ENCODE measurements around the gene HIPK3.
"Not testable (repeated sequence)": the region's sequence is repeated elsewhere in the genome, so short reads cannot be mapped to it uniquely, and the experiment has no call there.

The HIPK3 gene

DNA sequence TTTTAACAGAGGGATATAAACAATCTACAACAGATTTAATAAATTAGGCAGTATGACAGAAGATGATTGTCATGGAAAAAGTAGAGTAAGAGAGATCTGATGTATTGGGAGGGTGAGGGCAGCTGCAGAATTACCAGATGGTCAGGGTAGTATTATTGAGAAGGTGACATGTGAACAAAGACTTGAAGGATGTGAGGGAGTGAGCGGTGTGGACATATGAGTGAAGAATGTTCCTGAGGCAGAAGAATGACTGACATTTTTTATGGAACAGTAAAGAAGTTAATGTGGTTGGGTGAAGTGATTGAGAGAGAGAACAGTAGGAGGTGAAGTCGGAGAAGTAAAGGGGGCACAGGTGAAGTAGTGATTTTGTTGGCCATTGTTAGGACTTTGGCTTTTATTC lies 42.4 kb upstream of the HIPK3 start:
- DNase-seq (ENCODE audit: low read depth), result no peak
- no peak overlapping the region for H3K4me3 ChIP-seq (ENCODE audit: low read depth, low read length)
- TF ChIP-seq CTCF (IDR thresholded peaks at IDR 0.05; ENCODE audit: low read depth, low read length, missing control alignments), result no peak
- in situ Hi-C loops (cut with HindIII; ENCODE audit: low sequenced_read_pairs), result no loop called here

DNA sequence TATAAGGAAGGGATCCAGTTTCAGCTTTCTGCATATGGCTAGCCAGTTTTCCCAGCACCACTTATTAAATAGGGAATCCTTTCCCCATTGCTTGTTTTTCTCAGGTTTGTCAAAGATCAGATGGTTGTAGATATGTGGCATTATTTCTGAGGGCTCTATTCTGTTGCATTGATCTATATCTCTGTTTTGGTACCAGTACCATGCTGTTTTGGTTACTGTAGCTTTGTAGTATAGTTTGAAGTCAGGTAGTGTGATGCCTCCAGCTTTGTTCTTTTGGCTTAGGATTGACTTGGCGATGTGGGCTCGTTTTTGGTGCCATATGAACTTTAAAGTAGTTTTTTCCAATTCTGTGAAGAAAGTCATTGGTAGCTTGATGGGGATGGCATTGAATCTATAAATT lies 40.5 kb upstream of the HIPK3 start:
- DNase-seq (ENCODE audit: low read depth); H3K4me3 ChIP-seq (ENCODE audit: low read depth, low read length); in situ Hi-C loops (cut with HindIII; ENCODE audit: low sequenced_read_pairs): not testable (repeated sequence)

- in situ Hi-C loops (cut with HindIII; ENCODE audit: low sequenced_read_pairs), result no loop called here
- H3K4me3 ChIP-seq (ENCODE audit: low read depth, low read length), result no peak overlapping the region
- no peak for DNase-seq (ENCODE audit: low read depth)
- TF ChIP-seq CTCF (IDR thresholded peaks at IDR 0.05; ENCODE audit: low read depth, low read length, missing control alignments), result no peak
Measured at GRCh38 chr11:33222052-33222750, 35.0 kb upstream of the HIPK3 start.

DNA sequence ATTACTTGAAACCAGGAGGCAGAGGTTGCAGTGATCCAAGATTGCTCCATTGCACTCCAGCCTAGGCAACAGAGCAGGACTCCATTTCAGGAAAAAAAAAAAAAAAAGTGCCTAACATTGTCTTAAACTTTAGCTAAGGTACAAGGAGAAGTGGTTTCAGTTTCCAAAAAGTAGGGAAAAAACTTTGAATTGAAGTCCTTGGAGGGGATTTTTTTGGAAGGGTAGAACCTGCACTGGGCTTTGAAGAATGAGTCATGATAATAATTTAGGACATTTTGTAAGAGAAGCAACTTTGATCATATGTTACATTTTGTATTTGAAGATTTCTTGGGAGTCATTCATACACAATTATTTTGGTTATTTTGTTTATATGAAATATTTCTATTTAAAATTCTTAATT lies 31.8 kb upstream of the HIPK3 start:
- in situ Hi-C loops (cut with HindIII; ENCODE audit: low sequenced_read_pairs), result no loop called here
- no peak overlapping the region for H3K4me3 ChIP-seq (ENCODE audit: low read depth, low read length)
- TF ChIP-seq CTCF (IDR thresholded peaks at IDR 0.05; ENCODE audit: low read depth, low read length, missing control alignments), result no peak
- DNase-seq (ENCODE audit: low read depth), result no peak

DNA sequence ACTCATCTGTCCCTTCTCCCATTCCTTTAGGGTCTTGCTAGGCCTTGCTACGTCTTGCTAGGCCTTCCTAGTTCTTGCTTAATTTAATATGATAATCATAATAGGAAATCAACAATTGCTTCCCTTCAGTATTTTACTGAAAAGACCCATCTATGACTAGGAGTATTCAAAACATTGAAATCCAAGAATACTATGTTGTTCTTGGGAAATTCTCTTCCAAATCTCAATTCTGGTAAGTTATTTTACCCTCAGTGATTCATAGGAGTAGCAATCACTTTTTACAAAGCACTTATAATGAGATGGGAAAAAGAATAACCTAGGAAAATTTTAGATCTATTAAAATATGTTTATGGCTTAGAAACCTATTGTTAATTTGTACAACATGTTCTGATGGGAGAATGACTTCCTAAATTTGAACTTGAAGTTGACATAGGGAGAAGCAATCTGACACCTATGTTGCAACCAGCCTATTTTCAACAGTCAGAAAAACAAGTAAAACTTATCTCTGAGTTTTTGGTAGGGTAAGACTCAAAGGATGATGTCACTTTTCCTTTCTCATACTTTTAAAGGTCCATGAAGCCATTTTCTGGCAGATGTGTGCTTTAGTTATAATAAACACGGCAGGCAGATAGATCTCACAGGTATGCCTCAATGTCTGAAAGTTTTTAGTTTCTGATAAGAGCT lies 29.5 kb upstream of the HIPK3 start:
- in situ Hi-C loops (cut with HindIII; ENCODE audit: low sequenced_read_pairs), result no loop called here
- TF ChIP-seq CTCF (IDR thresholded peaks at IDR 0.05; ENCODE audit: low read depth, low read length, missing control alignments), result no peak
- no peak overlapping the region for H3K4me3 ChIP-seq (ENCODE audit: low read depth, low read length)
- DNase-seq (ENCODE audit: low read depth), result no peak

- no peak for DNase-seq (ENCODE audit: low read depth)
- in situ Hi-C loops (cut with HindIII; ENCODE audit: low sequenced_read_pairs), result no loop called here
- TF ChIP-seq CTCF (IDR thresholded peaks at IDR 0.05; ENCODE audit: low read depth, low read length, missing control alignments), result no peak
- no peak overlapping the region for H3K4me3 ChIP-seq (ENCODE audit: low read depth, low read length)
Measured at GRCh38 chr11:33234397-33235190, 22.6 kb upstream of the HIPK3 start.
